Panc1 (cell line): ENCODE results near the gene PSMB5. TPM values are rescaled to one million over a fixed set of nuclear protein-coding genes. Genes with fewer than 3 reads are reported as not detected.
A peak's percentile ranks its signal among the peaks of the same experiment; 100 is the strongest.

Experiments used
- ATAC-seq: fragments of 200-7000 bp; cut with Tn5 transposase; 2 replicates; pipeline ENCODE4 v1.9.1; 2020; ENCODE audit warnings: mild to moderate bottlenecking, moderate library complexity
- BruUV-seq: library from RNA; stranded (reverse); fragments of 400-500 nt; replicated peaks from 2 replicates; lab custom pipeline; 2021; lab: Mats Ljungman, UMichigan
- CTCF ChIA-PET: fragments of 300-600 bp; sonication (Branson Sonifier 250); formaldehyde crosslinking; loops from one replicate; lab custom pipeline; 2022; ENCODE audit warnings: antibody characterized with exemption; lab: Charles Lee
- POLR2A ChIA-PET: fragments of 300-600 bp; sonication (Branson Sonifier 250); formaldehyde crosslinking; loops from one replicate; lab custom pipeline; 2022; ENCODE audit warnings: antibody characterized with exemption; lab: Charles Lee
- DNase-seq: peaks from one replicate; pipeline ENCODE4 v3.0.0-alpha.2; 2010; ENCODE audit warnings: low read depth, low spot score
- H3K27ac ChIP-seq: 2 replicates; pipeline ENCODE4 v1.5.1; 2011; ENCODE audit warnings: mild to moderate bottlenecking, low read length, inconsistent platforms
- H3K27me3 ChIP-seq: fragments of 200-500 bp; sonication (Bioruptor generic); 2 replicates; pipeline ENCODE4 v1.6.0; 2014; ENCODE audit warnings: low read length, inconsistent platforms; ENCODE audit not compliant: control insufficient read depth, insufficient read depth
- H3K36me3 ChIP-seq: fragments of 200-500 bp; sonication (Bioruptor generic); 2 replicates; pipeline ENCODE4 v1.5.1; 2014; ENCODE audit warnings: inconsistent platforms, mild to moderate bottlenecking, low read length, moderate library complexity; ENCODE audit not compliant: control insufficient read depth, insufficient read depth
- H3K4me1 ChIP-seq: 2 replicates; pipeline ENCODE4 v1.5.1; 2011; ENCODE audit warnings: inconsistent platforms, mild to moderate bottlenecking, low read length, moderate library complexity; ENCODE audit not compliant: control insufficient read depth, insufficient read depth
- H3K4me3 ChIP-seq, 2 experiments: 2 replicates each; pipeline ENCODE4 v1.5.1; 2011 to 2012; ENCODE audit warnings: low read depth in 2 of 2, low read length in 2 of 2, mild to moderate bottlenecking in 2 of 2, inconsistent platforms in 1 of 2, moderate library complexity in 1 of 2
- H3K9me3 ChIP-seq: fragments of 200-500 bp; sonication (Bioruptor generic); 2 replicates; pipeline ENCODE4 v1.5.1; 2014; ENCODE audit warnings: low read depth, mild to moderate bottlenecking, inconsistent platforms, low read length, moderate library complexity; ENCODE audit not compliant: control insufficient read depth, insufficient read depth
- CTCF ChIP-seq: fragments of 450-650 bp; IDR thresholded peaks from 2 replicates; pipeline ENCODE4 v1.5.1; 2017; ENCODE audit warnings: mild to moderate bottlenecking
- POLR2AphosphoS5 ChIP-seq: IDR thresholded peaks from 2 replicates; pipeline ENCODE4 v1.6.1; 2012; ENCODE audit warnings: mild to moderate bottlenecking, low read depth, low read length, moderate library complexity
- REST ChIP-seq, 2 experiments: IDR thresholded peaks; 2 replicates each; pipeline ENCODE4 v1.6.1; 2011 to 2012; ENCODE audit warnings: low read depth in 2 of 2, control low read depth in 1 of 2, low read length in 1 of 2, mild to moderate bottlenecking in 1 of 2, moderate library complexity in 1 of 2; ENCODE audit not compliant: insufficient read depth in 1 of 2
- SIN3A ChIP-seq: IDR thresholded peaks from 2 replicates; pipeline ENCODE4 v1.6.1; 2012; ENCODE audit warnings: low read depth, mild to moderate bottlenecking, low read length, moderate library complexity, borderline replicate concordance; ENCODE audit not compliant: insufficient read depth
- TCF7L2 ChIP-seq: IDR thresholded peaks from 2 replicates; pipeline ENCODE4 v1.6.1; 2011; ENCODE audit warnings: mild to moderate bottlenecking, low read depth, low read length, inconsistent platforms
- in situ Hi-C: cut with HindIII; loops from 2 replicates; pipeline ENCODE4 v1.10.0; 2016; ENCODE audit warnings: low sequenced_read_pairs, low pct_unique_long_range_greater_than_20kb
- intact Hi-C: fragments of 100-400 bp; cut with micrococcal nuclease; formaldehyde crosslinking; loops from one replicate; pipeline ENCODE4 v1.10.0; 2022; ENCODE audit not compliant: unreplicated experiment
- total RNA-seq: library from RNA; stranded (reverse); gene quantifications from one replicate; pipeline ENCODE4 v1.2.1, GENCODE V29; 2021; ENCODE audit not compliant: unreplicated experiment

Gene PSMB5
- total RNA-seq, 1 experiment from 2014 or later, result 149 TPM

GRCh38 chr14:23079716-23080115 is 45.0 kb upstream of the PSMB5 start:
- ChIA-PET CTCF (no interaction called here), POLR2A (no interaction called here)
- BruUV-seq, result no TSS peak
- Histone ChIP-seq H3K27me3 (no peaks in the 10 kb centered on the region), H3K4me1 (peaks cover 13% of the 10 kb centered on the region), H3K27ac (peak overlapping the region; percentile 72), H3K4me3 (no peak overlapping the region), H3K36me3 (peaks cover 44% of the 10 kb centered on the region), H3K9me3 (no peaks in the 10 kb centered on the region)
- no peak for ATAC-seq
- no peak for TF ChIP-seq TCF7L2
- DNase-seq, result no peak
- in situ Hi-C loops (no loop called here), intact Hi-C loops (no loop called here)

DNA sequence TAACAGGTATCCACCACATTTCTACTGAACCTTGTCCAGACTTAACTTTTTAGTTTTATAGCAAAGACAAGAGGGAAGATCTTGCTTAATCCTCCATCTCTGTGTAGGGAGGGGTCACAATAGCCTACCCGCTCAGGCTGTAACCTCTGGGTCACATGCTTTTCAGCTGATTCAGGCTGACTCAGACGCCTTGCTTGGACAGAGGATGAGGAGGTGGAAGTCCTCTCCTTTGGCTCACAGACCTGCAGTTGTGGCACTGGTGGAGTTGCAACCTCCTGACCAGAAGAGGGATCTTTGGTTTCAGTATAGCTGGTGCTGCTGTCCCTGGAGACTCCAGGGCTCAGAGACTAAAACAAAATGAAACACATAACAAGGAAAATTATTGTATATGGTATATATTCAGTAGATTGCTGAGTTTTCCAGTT is 44.0 kb upstream of the PSMB5 start:
- intact Hi-C loops, result no loop called here
- ATAC-seq (peak; percentile 97), DNase-seq (peak; percentile 68)
- Histone ChIP-seq H3K4me1 (peaks cover 13% of the 10 kb centered on the region), H3K27me3 (no peaks in the 10 kb centered on the region), H3K4me3 (no peak overlapping the region), H3K27ac (peak overlapping the region; percentile 72), H3K36me3 (peaks cover 45% of the 10 kb centered on the region), H3K9me3 (no peaks in the 10 kb centered on the region)
- in situ Hi-C loops, result no loop called here
- ChIA-PET CTCF (interaction anchor here (2.6 kb wide), 1 partner anchor 10 kb away, joined by 10 read pairs; no protein-coding TSS in a partner anchor), POLR2A (no interaction called here)
- no TSS peak for BruUV-seq
- no peak for TF ChIP-seq CTCF
- TF ChIP-seq POLR2AphosphoS5, result no peak
- TF ChIP-seq SIN3A, result no peak
- TF ChIP-seq REST (IDR thresholded peaks at IDR 0.05; ENCODE audit: insufficient read depth in 1 of 2, low read depth in 2 of 2, low read length in 1 of 2), result no peak
- TF ChIP-seq TCF7L2, result no peak

DNA sequence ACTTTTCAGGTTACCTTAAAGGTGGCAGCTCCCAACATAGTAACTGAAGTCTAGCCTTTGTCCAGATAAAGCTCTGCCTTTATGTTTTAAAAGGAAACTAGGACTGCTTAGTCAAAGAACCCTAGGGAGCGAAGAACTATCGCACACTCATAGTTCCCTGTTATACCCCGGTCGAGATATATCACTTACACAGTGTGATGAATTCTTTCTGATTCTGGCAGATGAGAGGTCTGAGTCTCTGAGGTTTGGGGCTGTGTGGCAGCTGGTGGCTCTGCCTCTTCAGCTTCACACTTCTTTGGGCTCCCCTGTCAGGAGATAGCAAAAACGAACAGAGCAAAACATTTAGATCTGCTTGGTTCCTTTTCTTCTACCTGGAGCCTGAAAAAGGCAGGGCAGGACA is 43.3 kb upstream of the PSMB5 start:
- in situ Hi-C loops (no loop called here), intact Hi-C loops (no loop called here)
- DNase-seq (no peak), ATAC-seq (0 out of 2 replicates have a peak, but pooled peaks have one; percentile 29)
- Histone ChIP-seq H3K27me3 (no peaks in the 10 kb centered on the region), H3K27ac (peak overlapping the region; percentile 49), H3K4me3 (no peak overlapping the region), H3K4me1 (peaks cover 13% of the 10 kb centered on the region), H3K36me3 (peaks cover 45% of the 10 kb centered on the region), H3K9me3 (no peaks in the 10 kb centered on the region)
- no TSS peak for BruUV-seq
- TF ChIP-seq SIN3A, result no peak
- TF ChIP-seq REST (IDR thresholded peaks at IDR 0.05; ENCODE audit: insufficient read depth in 1 of 2, low read depth in 2 of 2, low read length in 1 of 2), result no peak
- TF ChIP-seq POLR2AphosphoS5, result no peak
- TF ChIP-seq CTCF, result no peak
- no peak for TF ChIP-seq TCF7L2
- POLR2A ChIA-PET, result no interaction called here
- CTCF ChIA-PET, result interaction anchor here (0.6 to 2.6 kb wide), 3 partner anchors 9 to 137 kb away, joined by 3 to 10 read pairs (median 4); partner anchors contain the start of genes ACIN1 and C14orf119
